ENCODE measurements around the gene GFI1. TPM values are rescaled to one million over a fixed set of nuclear protein-coding genes. Genes with fewer than 3 reads are reported as not detected.

Gene GFI1
- total RNA-seq, 1 donor from 2014 or later, result 0.89 TPM

GRCh38 chr1:92444351-92444750 is 42.4 kb downstream of the GFI1 start:
- Histone ChIP-seq H3K27me3 (ENCODE audit: insufficient read depth, low read length) (no peaks in the 10 kb centered on the region), H4K20me1 (ENCODE audit: insufficient read depth, low read length) (no peaks in the 10 kb centered on the region), H3K79me2 (ENCODE audit: insufficient read depth, low read length) (no peaks in the 10 kb centered on the region), H3K9me3 (ENCODE audit: insufficient read depth, low read depth, low read length) (no peaks in the 10 kb centered on the region), H3K4me1 (ENCODE audit: insufficient read depth, low read length) (peaks cover 5% of the 10 kb centered on the region), H3K9ac (ENCODE audit: low read length) (no peak overlapping the region), H3K36me3 (ENCODE audit: insufficient read depth, low read length) (no peaks in the 10 kb centered on the region), H3K4me2 (ENCODE audit: low read length) (peak overlapping the region; percentile 10), H2AFZ (ENCODE audit: low read depth, low read length) (no peak overlapping the region), H3K4me3 (ENCODE audit: insufficient read depth, low read depth, low read length) (no peak overlapping the region), H3K27ac (ENCODE audit: low read depth, low read length) (no peak overlapping the region)
- TF ChIP-seq CTCF (IDR thresholded peaks at IDR 0.05; ENCODE audit: insufficient read depth, low read depth, low read length) (no peak), EZH2 (IDR thresholded peaks at IDR 0.05; ENCODE audit: insufficient read depth, low read length) (no peak)
- H3K4me1 Mint-ChIP-seq (ENCODE audit: low read depth, unreplicated experiment), result peaks cover 19% of the 10 kb centered on the region
- DNase-seq (ENCODE audit: low read depth), result peak; percentile 55
- FAIRE-seq, result no peak
- H3K4me3 Mint-ChIP-seq (ENCODE audit: unreplicated experiment), result no peak overlapping the region
- no peaks in the 10 kb centered on the region for H3K36me3 Mint-ChIP-seq (ENCODE audit: low read depth, unreplicated experiment)
- no peaks in the 10 kb centered on the region for H3K9me3 Mint-ChIP-seq (ENCODE audit: unreplicated experiment)
- H3K27me3 Mint-ChIP-seq (ENCODE audit: low read depth, unreplicated experiment), result no peaks in the 10 kb centered on the region
- H3K27ac Mint-ChIP-seq (ENCODE audit: unreplicated experiment), result peak overlapping the region; percentile 28

GRCh38 chr1:92443893-92444292 is 42.8 kb downstream of the GFI1 start:
- H3K4me2 ChIP-seq (ENCODE audit: low read length), result peak overlapping the region; percentile 10
- FAIRE-seq, result no peak

More at GRCh38 chr1:92443893-92444292, 42.8 kb downstream of the GFI1 start:
- Histone ChIP-seq H3K27me3 (ENCODE audit: insufficient read depth, low read length) (no peaks in the 10 kb centered on the region), H3K27ac (ENCODE audit: low read depth, low read length) (no peak overlapping the region), H3K4me1 (ENCODE audit: insufficient read depth, low read length) (peaks cover 5% of the 10 kb centered on the region), H3K4me3 (ENCODE audit: insufficient read depth, low read depth, low read length) (no peak overlapping the region), H3K79me2 (ENCODE audit: insufficient read depth, low read length) (no peaks in the 10 kb centered on the region), H2AFZ (ENCODE audit: low read depth, low read length) (no peak overlapping the region), H3K36me3 (ENCODE audit: insufficient read depth, low read length) (no peaks in the 10 kb centered on the region), H3K9me3 (ENCODE audit: insufficient read depth, low read depth, low read length) (no peaks in the 10 kb centered on the region), H3K9ac (ENCODE audit: low read length) (no peak overlapping the region), H4K20me1 (ENCODE audit: insufficient read depth, low read length) (no peaks in the 10 kb centered on the region)
- Mint-ChIP-seq H3K4me1 (ENCODE audit: low read depth, unreplicated experiment) (peaks cover 19% of the 10 kb centered on the region), H3K27me3 (ENCODE audit: low read depth, unreplicated experiment) (no peaks in the 10 kb centered on the region), H3K9me3 (ENCODE audit: unreplicated experiment) (no peaks in the 10 kb centered on the region), H3K4me3 (ENCODE audit: unreplicated experiment) (no peak overlapping the region), H3K27ac (ENCODE audit: unreplicated experiment) (peak overlapping the region; percentile 28), H3K36me3 (ENCODE audit: low read depth, unreplicated experiment) (no peaks in the 10 kb centered on the region)
- TF ChIP-seq EZH2 (IDR thresholded peaks at IDR 0.05; ENCODE audit: insufficient read depth, low read length) (no peak), CTCF (IDR thresholded peaks at IDR 0.05; ENCODE audit: insufficient read depth, low read depth, low read length) (no peak)
- no peak for DNase-seq (ENCODE audit: low read depth)

All from astrocyte (in vitro differentiated cells and primary cell).